Iris pigment epithelial cell (primary cell): ENCODE measurements around the gene PCNX2.
"Not testable (repeated sequence)": the region's sequence is repeated elsewhere in the genome, so short reads cannot be mapped to it uniquely, and the experiment has no call there.

Experiments
- DNase-seq: peaks from one replicate; pipeline ENCODE4 v3.0.0-alpha.2; 2011; ENCODE audit warnings: low read depth

PCNX2 gene

GRCh38 chr1:233097959-233098580 lies 197.5 kb downstream of the PCNX2 start:
- DNase-seq, result peak; percentile 70

- DNase-seq, result no peak
Measured at GRCh38 chr1:233097546-233097945, 198.0 kb downstream of the PCNX2 start.

DNA sequence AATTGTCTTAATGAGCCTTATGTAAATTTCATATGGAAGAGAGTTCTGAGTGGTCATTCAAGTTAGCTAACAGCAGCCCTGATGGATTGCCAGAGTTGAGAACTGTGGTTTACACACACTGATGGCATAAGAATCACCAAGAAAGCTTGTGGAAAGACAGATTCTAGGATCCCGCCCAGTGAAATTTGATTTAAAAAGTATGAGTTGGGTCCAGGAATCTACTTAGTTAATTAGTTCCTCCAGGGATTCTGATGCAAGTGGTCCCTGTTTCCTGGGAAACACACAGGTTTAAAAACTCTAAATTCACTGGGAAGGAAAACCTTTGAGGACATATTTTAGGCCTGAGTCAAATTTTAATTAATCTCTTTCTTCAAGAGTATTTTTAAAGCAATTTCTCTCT lies 200.8 kb downstream of the PCNX2 start:
- no peak for DNase-seq

DNA sequence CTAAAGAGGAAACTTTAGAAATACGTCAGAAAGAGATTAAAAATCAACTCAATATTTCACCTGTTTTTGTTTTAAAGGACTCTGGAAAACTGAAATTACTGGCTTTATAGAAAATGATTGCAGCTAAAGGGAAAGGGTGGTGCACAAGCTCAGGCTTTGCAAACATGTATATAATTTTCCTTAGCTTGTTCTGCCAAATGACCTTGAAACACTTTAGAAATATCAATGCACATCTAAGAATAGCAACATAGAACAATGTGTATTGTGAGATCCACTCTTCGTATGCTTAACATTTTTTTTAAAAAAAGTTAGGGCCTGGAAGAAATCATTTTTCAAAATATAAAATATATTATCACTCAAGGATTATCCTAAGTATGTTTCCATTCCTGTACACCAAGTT lies 201.3 kb downstream of the PCNX2 start:
- DNase-seq, result no peak

GRCh38 chr1:233090746-233091494 lies 204.6 kb downstream of the PCNX2 start:
- no peak for DNase-seq

DNA sequence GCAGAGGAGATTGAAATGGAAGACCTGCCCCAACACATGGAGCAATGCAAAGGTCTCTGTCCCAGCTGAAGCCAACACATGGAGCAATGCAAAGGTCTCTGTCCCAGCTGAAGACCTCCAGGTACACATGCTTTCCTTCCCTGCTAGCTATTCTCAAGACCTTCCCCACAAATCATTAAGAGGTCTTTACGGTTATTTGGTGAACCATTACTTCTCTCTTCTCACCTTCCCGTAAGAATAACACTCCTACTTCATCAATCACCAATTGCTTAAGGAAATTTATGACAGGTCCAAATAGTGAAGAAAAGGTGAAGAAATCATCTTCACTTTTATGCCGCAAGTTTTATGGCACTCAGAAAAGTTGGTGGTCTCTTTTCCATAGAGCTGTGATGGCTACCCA lies 206.3 kb downstream of the PCNX2 start:
- no peak for DNase-seq

DNA sequence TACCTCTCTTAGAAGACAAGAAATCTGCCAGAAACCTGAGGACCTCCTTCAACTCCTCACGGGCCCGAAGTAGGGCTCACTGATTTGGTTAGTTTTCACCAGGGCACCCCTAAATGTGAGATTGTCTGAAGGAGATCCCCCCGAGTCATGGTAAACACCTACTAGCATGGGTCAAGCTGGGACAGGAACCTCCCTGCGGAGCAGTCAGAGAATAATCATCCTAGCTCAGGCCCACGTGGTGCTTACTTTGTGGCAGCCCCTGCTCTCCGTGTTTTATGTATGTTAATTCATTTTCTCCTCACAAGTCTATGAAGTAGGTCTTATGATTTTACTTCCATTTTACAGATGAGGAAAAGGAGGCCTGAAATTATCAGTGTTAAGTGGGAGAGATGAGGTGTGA lies 206.9 kb downstream of the PCNX2 start:
- no peak for DNase-seq

- no peak for DNase-seq
Measured at GRCh38 chr1:233086961-233087881, 208.3 kb downstream of the PCNX2 start.

DNA sequence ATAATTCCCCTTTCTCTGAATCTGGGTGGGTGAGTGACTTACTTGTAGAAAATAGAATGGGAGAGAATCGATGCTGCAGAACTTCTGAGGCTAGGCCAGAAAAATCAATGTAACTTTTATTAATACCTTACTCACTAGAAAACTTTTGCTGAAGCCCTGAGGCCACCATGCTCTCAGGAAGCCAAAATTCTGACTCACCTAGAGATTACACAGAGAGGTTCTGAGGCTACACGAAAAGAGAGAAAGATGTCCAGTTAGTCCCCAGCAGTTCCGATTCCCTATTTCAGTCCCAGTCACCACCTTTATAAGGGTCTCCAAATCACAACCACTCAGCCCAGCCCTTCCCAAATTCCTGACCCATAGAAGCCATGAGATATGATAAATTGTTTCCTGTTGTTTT lies 210.0 kb downstream of the PCNX2 start:
- DNase-seq, result no peak

DNA sequence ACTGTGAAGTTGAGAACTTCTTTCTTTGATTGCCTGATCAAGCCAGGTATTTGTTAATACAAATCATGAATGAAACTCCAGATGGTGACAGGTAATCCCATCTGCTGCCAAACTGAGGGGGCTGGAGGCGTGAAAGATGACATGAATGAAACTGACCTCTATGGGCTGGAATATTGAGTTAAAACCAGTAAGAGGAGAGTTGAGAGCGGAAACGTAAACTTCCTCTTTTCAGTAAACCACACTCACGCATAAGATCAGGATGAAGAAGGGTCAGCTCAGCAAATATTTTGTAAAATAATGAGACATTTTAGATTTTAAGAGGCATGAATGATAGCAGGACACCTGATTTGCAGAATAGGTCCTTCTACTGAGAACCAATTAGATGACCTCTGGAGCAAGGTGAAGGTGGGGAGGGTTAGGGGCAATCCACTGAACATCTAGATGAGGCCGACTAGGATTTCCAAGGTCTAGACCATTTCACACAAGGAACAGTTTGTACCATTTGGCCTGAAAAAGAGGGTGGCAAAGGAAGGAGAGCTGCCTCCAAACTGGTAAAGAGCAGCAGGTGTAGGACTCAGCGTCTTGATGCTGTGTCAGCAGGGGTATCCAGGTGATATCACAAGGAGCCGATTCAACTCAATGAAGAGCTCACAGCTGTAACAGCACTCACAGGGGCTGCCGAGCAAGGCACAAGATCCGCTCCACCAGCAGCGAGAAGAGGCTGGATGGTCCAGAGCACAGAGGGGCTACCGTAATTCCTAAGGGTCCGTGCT lies 212.6 kb downstream of the PCNX2 start:
- no peak for DNase-seq

DNA sequence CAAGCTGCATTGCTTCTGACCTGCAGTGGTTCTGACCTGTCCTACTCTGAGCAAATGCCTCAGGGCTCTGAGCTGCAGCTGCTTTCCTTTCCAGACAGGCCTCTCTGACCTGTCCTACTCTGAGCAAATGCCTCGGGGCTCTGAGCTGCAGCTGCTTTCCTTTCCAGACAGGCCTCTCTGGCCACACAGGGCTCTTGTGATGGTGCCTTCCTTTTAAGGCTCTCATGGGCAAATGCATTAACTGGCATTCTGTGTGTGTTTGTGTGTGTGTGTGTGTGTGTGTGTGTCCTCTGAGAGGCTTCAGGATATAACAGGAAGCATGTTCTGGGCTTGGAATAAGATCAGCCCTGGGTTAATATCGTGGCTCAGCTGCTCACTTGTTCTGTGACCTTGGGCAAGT lies 213.8 kb downstream of the PCNX2 start:
- peak; percentile 49 for DNase-seq

GRCh38 chr1:233080827-233081226 lies 214.7 kb downstream of the PCNX2 start:
- not testable (repeated sequence) for DNase-seq

DNA sequence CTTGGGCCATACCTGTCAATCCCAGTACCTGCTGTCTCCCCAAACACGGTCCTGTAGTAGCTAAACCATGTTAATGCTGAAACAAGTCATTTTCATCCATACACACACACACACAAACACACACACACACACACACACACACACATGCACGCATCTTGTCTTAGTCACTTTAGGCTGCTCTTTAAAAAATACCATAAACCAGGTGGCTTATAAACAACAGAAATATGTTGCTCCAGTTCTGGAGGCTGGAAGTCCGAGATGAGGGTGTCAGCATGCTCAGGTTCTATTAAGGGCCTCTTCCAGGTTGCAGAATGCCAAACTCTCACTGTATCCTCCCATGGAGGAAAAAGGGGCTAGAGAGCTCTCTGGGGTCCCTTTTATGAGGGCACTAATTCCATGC lies 215.2 kb downstream of the PCNX2 start:
- no peak for DNase-seq

DNA sequence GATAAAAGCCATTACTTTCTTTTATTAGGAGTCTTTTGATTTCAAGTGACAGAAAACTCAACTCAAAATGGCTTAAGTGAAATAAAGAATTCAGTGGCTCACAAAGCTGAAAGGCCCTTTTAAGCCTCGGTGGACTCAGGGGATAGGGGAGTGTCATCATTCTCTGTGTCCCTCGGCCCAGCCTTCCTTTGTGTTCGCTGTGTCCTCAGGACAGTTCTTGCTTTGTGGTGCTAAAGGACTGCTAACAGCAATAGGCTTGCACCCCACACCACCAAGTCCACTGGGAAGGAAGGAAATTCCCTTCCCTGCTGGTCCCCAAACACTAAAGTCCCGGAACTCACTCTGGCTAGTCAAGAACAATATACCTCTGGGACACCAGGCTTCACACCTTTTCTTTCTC lies 216.0 kb downstream of the PCNX2 start:
- no peak for DNase-seq

GRCh38 chr1:233078396-233078795 lies 217.1 kb downstream of the PCNX2 start:
- no peak for DNase-seq

GRCh38 chr1:233075915-233076295 lies 219.6 kb downstream of the PCNX2 start:
- no peak for DNase-seq

GRCh38 chr1:233066087-233066486 lies 229.4 kb downstream of the PCNX2 start:
- DNase-seq, result no peak

DNA sequence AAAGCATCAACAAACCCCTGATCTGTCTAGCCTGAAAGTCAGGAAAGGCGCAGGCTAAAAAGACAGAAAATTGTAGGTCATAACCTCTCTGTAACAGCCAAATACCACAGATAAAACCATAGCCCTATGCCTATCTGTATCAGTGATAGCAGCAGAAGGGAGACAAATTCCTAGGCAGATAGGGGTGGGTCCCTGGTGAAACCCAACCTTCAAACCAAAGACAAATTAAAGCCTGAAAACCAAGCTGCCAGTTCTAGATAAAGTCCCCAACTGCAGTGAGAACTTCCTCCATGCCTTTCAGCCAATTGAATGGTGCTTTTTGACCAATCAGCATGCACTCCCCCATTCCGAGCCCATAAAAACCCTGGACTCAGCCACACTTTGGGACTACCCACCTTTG lies 229.8 kb downstream of the PCNX2 start:
- DNase-seq, result no peak

DNA sequence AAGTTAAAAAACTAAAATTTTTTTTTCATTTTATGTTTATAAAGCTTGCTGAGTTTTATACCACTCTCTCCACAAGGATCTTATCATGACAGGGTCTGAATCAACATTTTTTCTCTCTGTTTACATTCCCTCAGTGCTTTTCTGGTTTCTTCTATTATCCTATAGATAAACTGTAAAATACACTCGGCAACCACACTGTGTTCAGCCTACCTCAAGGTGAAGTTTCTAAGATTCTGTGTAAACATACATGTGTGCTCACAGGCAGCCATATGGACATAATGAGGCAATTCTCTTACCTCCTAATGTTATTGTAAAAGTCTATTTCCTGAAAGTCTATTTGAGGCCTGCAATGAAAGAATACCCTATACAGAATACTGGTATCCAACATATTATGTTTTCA lies 230.5 kb downstream of the PCNX2 start:
- peak; percentile 32 for DNase-seq

DNA sequence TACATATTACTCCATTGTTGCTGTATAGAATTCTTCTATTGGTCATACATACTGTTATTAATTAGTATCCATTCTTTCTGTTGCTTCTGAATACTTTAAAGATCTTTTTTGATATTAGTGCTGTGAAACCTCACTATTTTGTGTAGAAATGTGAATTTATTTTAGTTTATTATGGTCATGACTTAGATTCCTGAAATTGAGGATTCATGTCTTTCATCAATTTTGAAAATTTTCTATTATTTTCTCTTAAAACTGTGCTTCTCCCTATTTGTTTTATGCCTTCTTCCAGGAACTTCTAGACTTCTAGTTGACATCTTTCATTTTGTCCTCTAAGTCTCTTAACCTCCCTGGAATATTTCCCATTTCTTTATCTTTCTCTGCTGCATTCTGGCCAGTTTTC lies 232.1 kb downstream of the PCNX2 start:
- DNase-seq, result no peak

- no peak for DNase-seq
Measured at GRCh38 chr1:233061265-233061664, 234.3 kb downstream of the PCNX2 start.

- DNase-seq, result no peak
Measured at GRCh38 chr1:233060461-233060994, 235.0 kb downstream of the PCNX2 start.
